GM18526 (cell line): Measurements from ENCODE around the gene ZNF718.
A peak's percentile ranks its signal among the peaks of the same experiment; 100 is the strongest.

Experiments used
- POLR2A ChIP-seq: IDR thresholded peaks from 3 replicates; pipeline ENCODE4 v1.6.1; 2011; ENCODE audit not compliant: insufficient read length; ENCODE audit errors: extremely low read depth

ZNF718 gene

GRCh38 chr4:124275-125081 lies at the start of gene ZNF718:
TSS of gene ZNF718 (plus strand) at chr4:124501. CDS start at chr4:124671, 170 bp downstream.
- TF ChIP-seq POLR2A = peak; percentile 80

- no peak for TF ChIP-seq POLR2A
Measured at GRCh38 chr4:85951-86350, 38.4 kb upstream of the ZNF718 start.

GRCh38 chr4:98386-98785 lies 25.9 kb upstream of the ZNF718 start:
- TF ChIP-seq POLR2A = no peak

GRCh38 chr4:99863-100262 lies 24.4 kb upstream of the ZNF718 start:
- no peak for TF ChIP-seq POLR2A

GRCh38 chr4:107083-107443 lies 17.2 kb upstream of the ZNF718 start:
- TF ChIP-seq POLR2A = no peak

DNA sequence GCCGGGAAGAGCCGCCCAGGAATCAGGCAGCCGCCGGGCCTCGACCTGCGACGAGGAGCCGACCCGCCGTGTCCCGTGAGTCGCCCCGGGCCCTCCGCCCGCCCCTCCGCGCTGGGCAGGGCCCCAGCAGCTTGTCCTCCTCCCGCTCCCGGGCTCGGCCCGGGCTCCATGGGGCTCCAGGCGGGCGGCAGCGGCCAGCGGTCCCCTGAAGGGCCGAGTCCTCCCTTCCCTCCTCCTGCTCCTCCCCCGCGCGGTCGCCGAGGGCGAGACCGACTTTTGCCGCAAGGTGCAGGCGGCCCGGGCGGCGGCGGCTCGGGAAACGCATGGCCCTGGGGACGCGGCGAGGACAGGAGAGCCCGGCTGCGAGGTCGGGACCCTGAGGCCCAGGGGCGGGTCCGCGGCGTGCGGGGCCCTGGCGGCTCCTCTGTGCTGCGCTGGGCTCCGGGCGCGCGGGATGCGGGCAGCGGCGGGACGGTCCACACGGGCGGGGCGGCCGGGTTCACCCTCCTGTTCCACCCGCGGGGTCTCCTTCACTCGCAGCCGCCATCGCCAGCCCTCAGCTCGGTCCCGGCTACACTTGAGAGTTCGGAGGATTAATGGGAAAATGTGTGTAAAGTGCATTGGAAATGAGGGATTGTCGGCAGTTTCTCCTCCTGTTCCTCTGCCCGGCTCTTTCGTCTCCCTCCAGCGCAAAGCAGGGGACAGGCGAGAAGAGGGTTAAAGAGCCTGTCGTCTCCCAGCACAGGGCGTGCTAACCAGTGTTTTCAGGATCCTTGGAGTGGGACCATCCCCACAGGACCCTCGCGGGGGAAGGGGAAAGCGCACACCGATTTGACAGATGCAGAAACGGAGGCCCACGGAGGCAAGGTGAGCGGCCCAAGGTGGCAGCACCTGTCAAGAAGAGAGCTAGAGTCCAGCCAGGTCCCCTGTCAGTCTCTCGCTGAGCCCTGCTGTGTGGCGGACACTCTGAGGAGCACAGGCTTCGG lies 16.6 kb upstream of the ZNF718 start:
- no peak for TF ChIP-seq POLR2A

GRCh38 chr4:112771-113170 lies 11.5 kb upstream of the ZNF718 start:
- TF ChIP-seq POLR2A = no peak

GRCh38 chr4:113732-114131 lies 10.6 kb upstream of the ZNF718 start:
- TF ChIP-seq POLR2A = no peak

DNA sequence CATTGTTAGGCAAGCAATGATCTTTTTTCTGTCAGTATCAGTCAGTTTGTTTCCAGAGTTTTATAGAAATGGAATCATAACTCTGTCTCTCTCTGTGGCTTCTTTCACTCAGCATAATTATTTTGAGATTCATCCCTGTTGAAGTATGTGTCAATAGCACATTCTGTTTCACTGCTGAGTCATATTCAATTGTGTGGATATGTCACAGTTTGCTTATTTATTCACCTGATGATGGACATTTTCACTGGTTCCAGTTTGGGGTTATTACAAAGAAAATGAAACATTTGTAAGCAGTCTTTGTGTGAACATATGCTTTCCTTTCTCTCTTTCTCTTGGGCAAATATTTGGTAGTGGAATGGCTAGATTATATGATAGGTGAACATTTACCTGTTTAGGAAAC lies 10.2 kb upstream of the ZNF718 start:
- no peak for TF ChIP-seq POLR2A

DNA sequence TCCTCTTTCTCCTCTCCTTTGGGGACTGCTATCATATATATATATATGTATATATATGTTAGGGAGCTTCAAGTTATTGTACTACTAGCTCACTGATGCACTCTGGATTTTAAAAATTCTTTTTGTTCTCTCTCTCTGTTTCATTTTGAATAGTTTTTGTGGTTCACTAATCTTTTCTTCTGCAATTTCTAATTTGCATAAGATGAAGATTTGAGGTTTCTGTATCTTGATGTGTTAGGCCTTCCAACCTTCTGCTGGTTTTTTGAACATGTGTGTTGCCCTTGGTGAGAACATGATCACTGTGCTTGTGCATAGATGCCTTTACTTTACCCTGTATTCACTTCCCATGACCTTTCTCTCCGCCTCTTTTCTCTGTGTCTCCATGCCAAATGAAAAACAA lies 7.8 kb upstream of the ZNF718 start:
- no peak for TF ChIP-seq POLR2A

GRCh38 chr4:120616-121015 lies 3.7 kb upstream of the ZNF718 start:
- TF ChIP-seq POLR2A = no peak

- TF ChIP-seq POLR2A = no peak
Measured at GRCh38 chr4:121408-122084, 2.8 kb upstream of the ZNF718 start.

DNA sequence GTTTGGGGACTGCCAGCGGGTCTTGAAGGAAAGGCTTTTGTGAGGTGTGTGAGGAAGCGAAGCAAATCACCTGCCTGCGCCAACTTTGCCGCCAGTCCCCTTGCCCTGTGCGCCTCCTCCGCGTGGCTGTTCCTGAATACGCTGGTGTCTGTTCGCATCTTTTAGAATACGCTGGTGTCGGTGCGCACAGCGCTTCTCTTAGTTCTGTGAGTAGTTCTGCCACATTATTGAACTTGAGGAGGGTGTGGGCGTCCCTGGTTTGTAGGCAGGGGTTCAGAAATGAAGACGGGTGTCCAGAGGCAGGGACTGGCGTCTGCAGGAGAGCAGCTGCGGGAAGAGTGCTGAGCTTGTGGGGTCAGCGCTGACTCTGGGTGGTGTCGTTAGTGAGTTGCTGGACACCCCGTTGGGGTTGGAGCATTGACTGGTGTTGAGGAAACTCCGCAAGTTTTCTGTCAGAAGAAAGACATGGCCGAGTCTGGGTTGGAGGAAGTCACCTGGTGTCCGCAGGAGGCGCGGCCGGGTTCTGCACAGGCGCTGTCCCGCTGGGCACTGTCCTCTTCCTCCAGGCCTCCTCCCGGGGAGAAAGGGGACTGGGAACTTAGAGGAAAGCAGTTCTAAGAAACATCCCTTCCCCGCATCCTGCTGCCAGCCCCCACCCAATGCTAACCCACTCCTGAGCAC lies 930 bp downstream of the ZNF718 start:
- TF ChIP-seq POLR2A = peak; percentile 18

DNA sequence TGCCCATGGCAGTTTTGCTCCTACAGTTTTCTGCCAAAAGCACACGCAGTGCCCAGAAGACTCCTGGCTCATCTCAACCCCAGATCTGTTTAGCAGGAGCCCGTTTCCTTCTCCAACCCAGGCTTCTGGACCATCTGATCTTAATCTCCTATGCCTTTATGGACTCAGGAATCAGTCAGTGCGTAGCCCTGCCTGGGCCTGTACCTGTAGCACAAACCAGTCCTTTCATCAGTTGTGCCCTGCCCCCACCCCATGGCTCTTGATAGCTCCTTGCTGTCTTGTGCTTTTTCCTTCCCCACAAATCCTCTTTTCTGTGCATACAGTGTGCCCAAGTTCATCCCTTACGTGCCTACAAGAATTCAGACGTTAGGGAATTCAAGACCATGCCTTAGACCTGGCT lies 1.5 kb downstream of the ZNF718 start:
- TF ChIP-seq POLR2A = no peak

- TF ChIP-seq POLR2A = no peak
Measured at GRCh38 chr4:132483-132882, 8.2 kb downstream of the ZNF718 start.

- no peak for TF ChIP-seq POLR2A
Measured at GRCh38 chr4:138935-139334, 14.6 kb downstream of the ZNF718 start.

DNA sequence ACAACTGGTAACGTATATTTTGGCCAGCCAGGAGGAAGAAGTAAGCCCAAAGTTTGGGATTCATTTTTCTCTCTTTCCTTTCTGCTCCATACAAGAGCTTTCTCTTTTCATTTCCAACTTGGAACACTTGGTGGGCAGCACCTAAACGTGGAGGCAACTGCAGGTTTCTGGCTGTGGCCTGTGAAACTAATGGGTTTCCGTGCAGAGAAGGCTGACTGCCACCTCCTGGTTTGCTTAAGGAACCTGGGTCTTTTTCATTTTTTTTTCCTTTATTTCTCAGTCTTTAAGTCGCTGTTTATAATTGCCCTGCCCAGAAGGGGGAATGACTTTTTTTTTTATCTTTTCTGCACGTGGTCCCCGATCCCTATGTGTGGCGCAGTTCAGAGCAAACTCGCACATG lies 15.4 kb downstream of the ZNF718 start:
- no peak for TF ChIP-seq POLR2A
